HepG2 (cell line): Measurements from ENCODE around the gene CDK10. TPM values are rescaled to one million over a fixed set of nuclear protein-coding genes. Genes with fewer than 3 reads are reported as not detected.
A peak's percentile ranks its signal among the peaks of the same experiment; 100 is the strongest.

Experiments used
- ATF1 ChIP-seq: IDR thresholded peaks from 2 replicates; pipeline ENCODE4 v1.6.1; 2016; ENCODE audit warnings: mild to moderate bottlenecking, control low read depth
- CBFB ChIP-seq: sonication (generic); formaldehyde crosslinking; IDR thresholded peaks from 2 replicates; pipeline ENCODE4 v1.4.0; 2020; ENCODE audit warnings: missing genetic modification reagents
- CREB1 ChIP-seq, 2 experiments: fragments of 450-650 bp in 1 of 2; IDR thresholded peaks; 2 replicates each; pipeline ENCODE4 v1.6.1; 2016 to 2017; ENCODE audit warnings: control low read depth in 1 of 2, mild to moderate bottlenecking in 1 of 2, missing compliant biosample characterization in 1 of 2, missing genetic modification characterization in 1 of 2
- ISX ChIP-seq: sonication (generic); formaldehyde crosslinking; conservative IDR thresholded peaks from 2 replicates; pipeline ENCODE4 v1.5.0; 2020; ENCODE audit warnings: missing genetic modification reagents
- JDP2 ChIP-seq: sonication (generic); formaldehyde crosslinking; IDR thresholded peaks from 2 replicates; pipeline ENCODE4 v1.8.1; 2022; ENCODE audit warnings: missing genetic modification reagents, borderline replicate concordance
- LBX2 ChIP-seq: sonication (generic); formaldehyde crosslinking; IDR thresholded peaks from 2 replicates; pipeline ENCODE4 v1.5.0; 2020; ENCODE audit warnings: missing genetic modification reagents, mild to moderate bottlenecking, borderline replicate concordance
- RBFOX2 ChIP-seq: fragments of 200-400 bp; formaldehyde crosslinking; IDR thresholded peaks from 2 replicates; pipeline ENCODE4 v1.6.1; 2017; ENCODE audit warnings: low read depth, mild to moderate bottlenecking, low read length
- SNAI1 ChIP-seq: sonication (generic); formaldehyde crosslinking; IDR thresholded peaks from 2 replicates; pipeline ENCODE4 v1.5.0; 2020; ENCODE audit warnings: mild to moderate bottlenecking, missing genetic modification reagents, borderline replicate concordance
- SPEN ChIP-seq: sonication (generic); formaldehyde crosslinking; IDR thresholded peaks from 2 replicates; pipeline ENCODE4 v1.5.1; 2020; ENCODE audit warnings: low read depth, mild to moderate bottlenecking, missing genetic modification reagents
- SSRP1 ChIP-seq: IDR thresholded peaks from 2 replicates; pipeline ENCODE4 v1.6.1; 2016; ENCODE audit warnings: control low read depth
- TBX3 ChIP-seq: fragments of 450-650 bp; IDR thresholded peaks from 2 replicates; pipeline ENCODE4 v1.6.1; 2017; ENCODE audit warnings: antibody characterized with exemption, mild to moderate bottlenecking, inconsistent platforms, borderline replicate concordance
- TEAD3 ChIP-seq: optimal IDR thresholded peaks from 2 replicates; pipeline ENCODE3; 2016; ENCODE audit warnings: borderline replicate concordance
- ZBTB38 ChIP-seq: sonication (generic); formaldehyde crosslinking; IDR thresholded peaks from 2 replicates; pipeline ENCODE4 v1.5.1; 2020; ENCODE audit warnings: mild to moderate bottlenecking, missing genetic modification reagents
- ZMAT3 ChIP-seq: sonication (generic); formaldehyde crosslinking; conservative IDR thresholded peaks from 2 replicates; pipeline ENCODE4 v1.7.0; 2021; ENCODE audit warnings: missing genetic modification reagents
- ZNF101 ChIP-seq: sonication (generic); formaldehyde crosslinking; IDR thresholded peaks from 2 replicates; pipeline ENCODE4 v1.4.0; 2020; ENCODE audit warnings: mild to moderate bottlenecking, low read depth, missing genetic modification reagents, borderline replicate concordance
- ZNF18 ChIP-seq: sonication (generic); formaldehyde crosslinking; IDR thresholded peaks from 2 replicates; pipeline ENCODE4 v1.8.0; 2022; ENCODE audit warnings: mild to moderate bottlenecking, missing genetic modification reagents; ENCODE audit not compliant: insufficient replicate concordance
- ZNF430 ChIP-seq: sonication (generic); formaldehyde crosslinking; IDR thresholded peaks from 2 replicates; pipeline ENCODE4 v1.9.0; 2021; ENCODE audit warnings: mild to moderate bottlenecking, missing genetic modification reagents
- ZNF501 ChIP-seq: sonication (generic); formaldehyde crosslinking; IDR thresholded peaks from 2 replicates; pipeline ENCODE4 v1.5.1; 2020; ENCODE audit warnings: mild to moderate bottlenecking, moderate library complexity, missing genetic modification reagents
- ZNF768 ChIP-seq: sonication (generic); formaldehyde crosslinking; IDR thresholded peaks from 2 replicates; pipeline ENCODE4 v1.4.0; 2020; ENCODE audit warnings: missing genetic modification reagents
- ZNF777 ChIP-seq: sonication (generic); formaldehyde crosslinking; IDR thresholded peaks from 2 replicates; pipeline ENCODE4 v1.4.0; 2020; ENCODE audit warnings: missing genetic modification reagents
- ZNF883 ChIP-seq: sonication (generic); formaldehyde crosslinking; IDR thresholded peaks from 2 replicates; pipeline ENCODE4 v1.5.1; 2020; ENCODE audit warnings: mild to moderate bottlenecking, missing genetic modification reagents; ENCODE audit errors: not compliant biosample characterization
- polyA plus RNA-seq, 8 experiments: library from polyadenylated mRNA; depleted of rRNA in 3 of 8; stranded (reverse) in 7 of 8; unstranded in 1 of 8; fragments of >200 nt; fragmentation: Illumina TruSeq in 4 of 8; extraction: Trizol in 4 of 8; gene quantifications; 2 replicates each; pipeline versions ENCODE4 v1.2.1 to v1.2.3, GENCODE V29; 2011 to 2016; ENCODE audit warnings: low read depth in 4 of 8, missing spikeins in 1 of 8, mixed read lengths in 1 of 8; ENCODE audit not compliant: insufficient read depth in 1 of 8
- total RNA-seq, 5 experiments: library from RNA; depleted of rRNA; stranded (reverse); fragments of >200 nt; fragmentation: Illumina TruSeq; extraction: Trizol; gene quantifications; 2 replicates each; pipeline ENCODE4 v1.2.3, GENCODE V29; 2016; ENCODE audit warnings: low read depth in 1 of 5
- TF ChIP-seq, protein P1 (sequence below): sonication (generic); formaldehyde crosslinking; IDR thresholded peaks from 2 replicates; pipeline ENCODE4 v1.5.0; 2020; ENCODE audit warnings: mild to moderate bottlenecking, missing genetic modification reagents, moderate library complexity
- TF ChIP-seq, protein P2 (sequence below): sonication (generic); formaldehyde crosslinking; IDR thresholded peaks from 2 replicates; pipeline ENCODE4 v1.9.0; 2021; ENCODE audit warnings: missing genetic modification reagents, mild to moderate bottlenecking, borderline replicate concordance
- TF ChIP-seq, protein P3 (sequence below): sonication (generic); formaldehyde crosslinking; IDR thresholded peaks from 2 replicates; pipeline ENCODE4 v1.4.0; 2020; ENCODE audit warnings: missing genetic modification reagents

CDK10 gene
- total and polyA plus RNA-seq, 2 of the 13 experiments (the other 11 are each of a cell fraction or from before 2014, with no cell fraction given): 2.5 to 3.9 TPM

- TF ChIP-seq ZNF430 (peak; percentile 66), ZNF768 (CRISPR knock-in tag) (peak; percentile 79), ZNF101 (CRISPR knock-in tag) (no peak; the same call in 1 of the 2 replicates), CREB1 (IDR thresholded peaks at IDR 0.05) (peak; percentile 27; the same call in 1 of the 2 replicates), CREB1 (CRISPR knock-in tag; IDR thresholded peaks at IDR 0.05) (no peak), ISX (CRISPR knock-in tag) (no peak), ZMAT3 (CRISPR knock-in tag) (peak; percentile 89), ZNF777 (CRISPR knock-in tag) (peak; percentile 88), SNAI1 (no peak), RBFOX2 (peak; percentile 96), ZNF883 (peak; percentile 80), ZBTB38 (peak; percentile 10; the same call in 1 of the 2 replicates), ZNF501 (CRISPR knock-in tag) (peak; percentile 76; the same call in 1 of the 2 replicates), SPEN (CRISPR knock-in tag) (peak; percentile 97), ZNF18 (CRISPR knock-in tag) (peak; percentile 78), TBX3 (peak; percentile 33; the same call in 1 of the 2 replicates), SSRP1 (CRISPR knock-in tag) (no peak), CBFB (CRISPR knock-in tag) (peak; percentile 76), ATF1 (CRISPR knock-in tag) (no peak), LBX2 (CRISPR knock-in tag) (0 out of 2 replicates have a peak, but pooled peaks have one; percentile 23), TEAD3 (CRISPR knock-in tag) (no peak), JDP2 (no peak; the same call in 1 of the 2 replicates)
- TF ChIP-seq, protein P1, sequence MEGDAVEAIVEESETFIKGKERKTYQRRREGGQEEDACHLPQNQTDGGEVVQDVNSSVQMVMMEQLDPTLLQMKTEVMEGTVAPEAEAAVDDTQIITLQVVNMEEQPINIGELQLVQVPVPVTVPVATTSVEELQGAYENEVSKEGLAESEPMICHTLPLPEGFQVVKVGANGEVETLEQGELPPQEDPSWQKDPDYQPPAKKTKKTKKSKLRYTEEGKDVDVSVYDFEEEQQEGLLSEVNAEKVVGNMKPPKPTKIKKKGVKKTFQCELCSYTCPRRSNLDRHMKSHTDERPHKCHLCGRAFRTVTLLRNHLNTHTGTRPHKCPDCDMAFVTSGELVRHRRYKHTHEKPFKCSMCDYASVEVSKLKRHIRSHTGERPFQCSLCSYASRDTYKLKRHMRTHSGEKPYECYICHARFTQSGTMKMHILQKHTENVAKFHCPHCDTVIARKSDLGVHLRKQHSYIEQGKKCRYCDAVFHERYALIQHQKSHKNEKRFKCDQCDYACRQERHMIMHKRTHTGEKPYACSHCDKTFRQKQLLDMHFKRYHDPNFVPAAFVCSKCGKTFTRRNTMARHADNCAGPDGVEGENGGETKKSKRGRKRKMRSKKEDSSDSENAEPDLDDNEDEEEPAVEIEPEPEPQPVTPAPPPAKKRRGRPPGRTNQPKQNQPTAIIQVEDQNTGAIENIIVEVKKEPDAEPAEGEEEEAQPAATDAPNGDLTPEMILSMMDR (CRISPR knock-in tag): peak; percentile 30; the same call in 1 of the 2 replicates
- TF ChIP-seq, protein P2, sequence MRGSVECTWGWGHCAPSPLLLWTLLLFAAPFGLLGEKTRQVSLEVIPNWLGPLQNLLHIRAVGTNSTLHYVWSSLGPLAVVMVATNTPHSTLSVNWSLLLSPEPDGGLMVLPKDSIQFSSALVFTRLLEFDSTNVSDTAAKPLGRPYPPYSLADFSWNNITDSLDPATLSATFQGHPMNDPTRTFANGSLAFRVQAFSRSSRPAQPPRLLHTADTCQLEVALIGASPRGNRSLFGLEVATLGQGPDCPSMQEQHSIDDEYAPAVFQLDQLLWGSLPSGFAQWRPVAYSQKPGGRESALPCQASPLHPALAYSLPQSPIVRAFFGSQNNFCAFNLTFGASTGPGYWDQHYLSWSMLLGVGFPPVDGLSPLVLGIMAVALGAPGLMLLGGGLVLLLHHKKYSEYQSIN: no peak
- TF ChIP-seq, protein P3, sequence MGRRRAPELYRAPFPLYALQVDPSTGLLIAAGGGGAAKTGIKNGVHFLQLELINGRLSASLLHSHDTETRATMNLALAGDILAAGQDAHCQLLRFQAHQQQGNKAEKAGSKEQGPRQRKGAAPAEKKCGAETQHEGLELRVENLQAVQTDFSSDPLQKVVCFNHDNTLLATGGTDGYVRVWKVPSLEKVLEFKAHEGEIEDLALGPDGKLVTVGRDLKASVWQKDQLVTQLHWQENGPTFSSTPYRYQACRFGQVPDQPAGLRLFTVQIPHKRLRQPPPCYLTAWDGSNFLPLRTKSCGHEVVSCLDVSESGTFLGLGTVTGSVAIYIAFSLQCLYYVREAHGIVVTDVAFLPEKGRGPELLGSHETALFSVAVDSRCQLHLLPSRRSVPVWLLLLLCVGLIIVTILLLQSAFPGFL (CRISPR knock-in tag): peak; percentile 26; the same call in 1 of the 2 replicates
These were observed 34.5 kb downstream of the CDK10 start, which contains the start of the genes VPS9D1 and ZNF276 (continued) for GRCh38 chr16:89720813-89721545.
